Measurements from ENCODE around the gene RFK.
"Not testable (repeated sequence)": the region's sequence is repeated elsewhere in the genome, so short reads cannot be mapped to it uniquely, and the experiment has no call there.

RFK gene

DNA sequence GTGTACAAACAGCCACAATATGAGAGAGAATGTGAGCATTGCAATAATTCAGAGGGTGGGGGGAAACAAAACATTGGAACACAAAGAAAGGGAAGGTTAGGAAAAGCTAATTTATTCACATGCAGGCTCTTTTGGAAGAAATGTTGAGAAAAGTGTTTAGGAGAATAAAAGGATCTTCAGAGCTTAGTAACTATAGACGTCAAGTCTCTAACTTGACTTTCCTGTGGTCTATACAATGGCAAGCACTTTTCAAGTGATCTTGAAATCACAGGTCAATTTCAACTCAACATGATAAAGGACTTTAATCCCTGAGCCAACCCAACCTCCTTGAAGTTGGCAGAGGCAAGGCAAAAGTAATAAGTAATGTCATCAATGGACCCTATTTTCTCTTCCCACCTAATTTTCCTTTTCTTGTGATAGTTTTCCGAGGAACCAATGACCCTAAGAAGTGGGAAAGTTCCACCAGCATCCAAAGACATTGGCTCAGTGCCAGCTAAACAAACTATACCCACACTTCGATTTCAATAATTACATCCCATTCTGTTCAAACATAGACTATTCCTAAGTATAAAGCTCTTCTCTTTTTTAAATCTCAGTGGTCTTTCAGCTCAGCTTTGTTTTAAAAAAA, 23.7 kb downstream of the RFK start:
- DNase-seq: no peak

DNA sequence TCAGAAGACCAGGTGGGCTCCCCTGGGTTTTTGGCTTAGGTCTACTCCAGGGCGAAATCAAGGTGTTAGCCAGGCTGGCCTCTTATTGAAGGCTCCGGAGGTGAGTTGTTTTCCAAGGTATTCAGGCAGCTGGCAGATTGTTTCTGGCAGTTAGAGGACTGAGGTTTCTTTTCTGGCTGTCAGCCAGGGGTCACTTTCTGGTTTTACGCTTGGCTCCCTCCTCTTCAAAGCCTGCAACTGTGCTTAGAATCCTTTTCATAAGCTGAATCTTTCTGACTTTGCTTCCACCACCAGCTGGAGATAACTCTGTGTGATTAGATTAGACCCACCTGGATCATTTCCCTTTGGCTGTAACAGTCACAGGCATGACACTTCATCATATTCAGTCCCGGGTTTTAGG, 24.6 kb downstream of the RFK start:
- peak; percentile 27 for DNase-seq

DNA sequence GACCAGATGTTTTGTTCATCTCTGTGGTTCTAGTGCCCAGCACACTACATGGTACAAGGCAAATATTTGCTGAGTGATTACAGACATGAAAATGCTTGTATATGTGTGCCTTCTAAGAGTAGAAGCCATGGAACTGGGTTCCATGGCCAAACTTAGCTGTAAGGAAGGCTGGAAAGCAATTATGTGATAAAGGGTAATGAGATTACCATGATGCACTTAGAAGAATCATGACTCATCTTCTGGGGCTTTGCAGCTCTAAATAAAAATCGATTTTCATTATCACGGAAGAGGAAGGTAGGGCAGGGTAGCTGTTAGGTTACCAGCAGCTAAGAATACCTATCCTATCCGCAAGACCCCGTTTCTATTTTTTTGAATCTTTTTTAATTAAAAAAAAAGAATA, 28.0 kb downstream of the RFK start:
- DNase-seq: no peak

DNA sequence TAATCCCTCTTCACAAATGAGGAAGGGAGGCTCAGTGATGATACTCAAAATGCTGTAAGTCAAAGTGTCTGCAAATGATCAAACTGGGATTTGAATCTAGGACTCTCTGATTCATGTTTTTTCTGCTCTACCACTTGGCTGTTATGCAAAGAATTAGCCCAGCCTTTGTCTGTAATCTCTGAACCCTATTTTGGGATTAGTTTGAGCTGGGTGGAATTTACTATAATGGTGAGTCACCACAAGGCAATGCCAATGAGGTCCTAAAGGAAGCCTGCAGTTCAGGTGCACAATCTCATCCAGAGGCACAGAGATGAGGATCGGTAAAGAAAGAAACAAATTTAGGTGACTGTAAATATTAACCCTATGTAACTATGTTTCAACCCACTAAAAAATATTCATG, 29.2 kb downstream of the RFK start:
- peak; percentile 45 for DNase-seq

DNA sequence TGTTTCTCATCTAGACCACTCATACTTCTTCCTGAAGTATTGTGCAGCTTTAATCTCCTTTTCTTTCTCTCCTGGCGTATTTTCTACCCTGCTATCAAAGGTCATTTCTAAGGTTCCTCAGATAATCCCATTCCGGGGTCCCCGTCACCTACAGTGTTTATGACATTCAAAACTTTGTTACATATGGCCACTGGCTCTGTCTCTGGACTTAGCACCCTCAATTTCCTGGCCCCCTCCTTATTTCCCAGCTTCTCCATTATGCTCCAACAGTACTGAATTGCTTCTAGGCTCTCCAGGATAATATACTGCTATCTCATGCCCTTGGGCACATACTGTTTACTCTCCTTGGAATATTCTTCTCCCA, 31.2 kb downstream of the RFK start:
- DNase-seq: no peak

DNA sequence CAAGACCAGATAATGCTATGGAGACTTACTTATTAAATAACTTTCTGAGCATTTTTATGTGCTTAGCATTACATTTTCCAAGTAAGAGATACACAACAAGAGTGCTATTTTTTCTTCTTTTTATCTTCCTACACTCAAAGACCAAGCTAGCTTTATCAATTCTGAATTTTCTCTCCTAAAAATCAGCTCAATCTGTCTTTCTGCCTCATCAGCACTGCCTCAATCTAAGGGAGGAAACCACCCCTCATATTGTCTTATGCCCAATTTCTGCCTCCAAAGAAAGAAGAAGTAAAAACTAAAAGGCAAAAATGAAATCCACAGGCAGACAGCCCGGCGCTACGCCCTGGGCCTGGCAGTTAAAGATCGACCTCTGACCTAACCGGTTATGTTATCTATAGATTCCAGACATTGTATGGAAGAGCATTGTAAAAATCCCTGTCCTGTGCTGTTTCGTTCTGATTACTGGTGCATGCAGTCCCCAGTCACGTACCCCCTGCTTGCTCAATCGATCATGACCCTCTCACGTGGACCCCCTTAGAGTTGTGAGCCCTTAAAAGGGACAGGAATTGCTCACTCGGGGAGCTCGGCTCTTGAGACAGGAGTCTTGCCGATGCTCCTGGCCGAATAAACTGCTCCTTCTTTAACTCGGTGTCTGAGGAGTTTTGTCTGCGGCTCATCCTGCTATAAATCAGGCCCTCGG, 31.7 kb downstream of the RFK start:
- not testable (repeated sequence) for DNase-seq

DNA sequence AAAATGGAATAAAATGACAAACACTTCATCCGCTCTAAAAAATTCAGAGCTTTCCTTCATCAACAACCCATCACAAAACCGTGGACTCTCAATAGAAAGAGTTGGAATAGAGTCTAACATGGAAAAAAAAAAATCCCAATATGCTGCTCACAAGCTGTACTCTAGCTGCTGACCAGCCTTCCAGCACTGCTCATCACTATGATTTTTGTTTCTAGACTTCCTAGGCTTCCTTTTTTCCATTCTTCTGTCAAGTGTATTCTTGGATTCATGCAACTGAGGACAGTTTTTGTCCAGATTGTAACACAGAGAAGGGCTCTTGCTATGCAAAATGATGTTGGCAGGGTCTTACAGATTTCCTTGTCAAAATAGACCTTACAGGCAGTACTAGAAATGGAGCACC, 34.5 kb downstream of the RFK start:
- DNase-seq: no peak

DNA sequence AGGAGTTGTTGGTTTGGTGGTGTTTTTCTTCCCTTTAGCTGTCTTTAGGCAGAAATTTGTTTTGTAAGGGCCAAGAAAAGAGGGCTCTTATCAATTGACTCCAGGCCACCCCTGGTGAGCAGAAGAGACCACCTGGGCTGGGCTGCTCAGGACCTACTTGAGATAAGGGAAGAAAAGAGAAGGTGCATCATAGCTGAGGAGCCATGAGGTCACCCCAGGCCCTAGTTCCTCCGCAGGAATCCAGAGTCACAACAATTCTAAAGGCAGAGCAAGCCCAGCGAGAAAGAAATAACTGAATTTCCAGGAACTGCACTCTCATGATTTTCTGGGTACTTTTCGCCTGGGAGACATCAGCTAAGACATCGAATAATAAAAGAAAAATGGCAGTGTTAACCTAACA, 34.9 kb downstream of the RFK start:
- no peak for DNase-seq

DNA sequence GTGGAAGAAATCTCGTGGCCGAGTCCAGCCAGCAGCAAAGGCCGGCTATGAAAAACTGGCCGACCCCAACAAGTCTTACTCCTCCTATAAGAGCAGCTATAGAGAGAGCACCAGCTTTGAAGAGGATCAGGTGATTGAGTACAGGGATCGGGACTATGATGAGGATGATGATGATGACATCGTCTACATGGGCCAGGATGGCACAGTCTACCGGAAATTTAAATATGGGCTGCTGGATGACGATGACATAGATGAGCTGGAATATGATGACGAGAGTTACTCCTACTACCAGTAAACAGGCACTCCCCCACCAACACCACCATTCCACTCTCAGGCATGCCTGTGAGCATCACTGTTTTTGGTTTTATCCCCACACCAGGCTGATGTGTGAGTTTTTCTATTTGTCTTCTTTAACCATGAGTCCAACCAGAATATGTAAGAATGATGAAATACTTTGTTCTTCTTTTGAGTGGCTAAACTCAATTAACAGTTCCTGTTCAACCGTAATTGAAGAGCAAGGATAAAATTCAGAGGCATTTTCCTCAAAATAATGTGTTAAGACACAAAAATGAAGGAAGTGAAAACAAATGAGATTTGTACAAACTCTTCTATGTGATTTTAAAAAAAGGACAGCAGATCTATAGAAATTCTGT, 35.5 kb downstream of the RFK start:
- no peak for DNase-seq

DNA sequence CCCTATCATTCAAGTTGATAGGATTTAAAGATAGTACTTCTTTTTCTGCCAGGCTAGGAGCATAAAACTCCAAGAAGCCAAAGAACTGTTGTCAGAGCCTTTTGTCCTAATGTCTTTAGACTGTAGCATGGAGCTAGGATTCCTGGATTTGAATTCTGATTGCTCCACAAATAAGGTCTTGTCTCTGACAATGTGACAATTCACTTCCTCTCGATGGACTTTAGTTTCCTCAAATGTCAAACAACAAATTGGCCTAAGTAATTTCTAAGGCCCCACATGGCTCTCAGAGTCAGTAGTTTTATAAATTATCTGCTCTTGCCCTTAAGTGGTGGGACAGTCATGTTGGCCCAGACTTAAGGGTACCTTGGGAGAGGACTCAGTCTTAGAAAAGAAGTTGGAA, 36.7 kb downstream of the RFK start:
- DNase-seq: no peak

DNA sequence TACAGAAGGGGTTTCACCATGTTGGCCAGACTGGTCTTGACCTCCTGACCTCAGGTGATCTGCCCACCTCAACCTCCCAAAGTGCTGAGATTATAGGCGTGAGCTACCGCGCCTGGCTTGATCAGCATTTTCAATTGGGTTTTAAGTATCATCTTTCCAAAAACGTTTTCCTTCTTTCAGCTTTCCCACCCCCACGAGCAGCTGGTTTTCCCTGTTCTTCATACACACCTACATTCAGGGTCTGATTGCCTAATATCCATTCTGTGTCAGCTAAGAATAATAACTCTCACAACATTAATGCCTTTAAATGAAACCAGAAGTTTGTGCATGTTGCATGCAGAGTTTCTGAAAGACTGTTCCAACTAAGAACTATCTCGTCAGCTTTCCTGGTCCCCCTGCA, 38.3 kb downstream of the RFK start:
- DNase-seq: no peak

DNA sequence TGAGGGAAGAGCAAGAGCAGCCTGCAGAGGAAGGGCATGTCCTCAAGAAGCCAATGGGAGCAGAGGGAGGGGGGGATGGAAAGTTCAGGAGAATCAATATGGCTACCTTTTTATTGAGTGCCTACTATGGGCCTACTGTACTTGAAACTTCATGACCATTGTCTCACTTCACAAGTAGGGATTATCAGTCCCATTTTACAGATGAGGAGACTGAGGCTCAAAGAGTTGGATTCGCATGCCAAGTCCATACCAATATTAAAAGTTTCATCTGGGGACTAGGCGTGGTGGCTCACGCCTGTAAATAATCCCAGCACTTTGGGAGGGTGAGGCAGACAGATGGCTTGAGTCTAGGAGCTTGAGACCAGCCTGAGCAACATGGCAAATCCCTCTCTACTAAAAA, 40.0 kb downstream of the RFK start:
- DNase-seq: no peak

DNA sequence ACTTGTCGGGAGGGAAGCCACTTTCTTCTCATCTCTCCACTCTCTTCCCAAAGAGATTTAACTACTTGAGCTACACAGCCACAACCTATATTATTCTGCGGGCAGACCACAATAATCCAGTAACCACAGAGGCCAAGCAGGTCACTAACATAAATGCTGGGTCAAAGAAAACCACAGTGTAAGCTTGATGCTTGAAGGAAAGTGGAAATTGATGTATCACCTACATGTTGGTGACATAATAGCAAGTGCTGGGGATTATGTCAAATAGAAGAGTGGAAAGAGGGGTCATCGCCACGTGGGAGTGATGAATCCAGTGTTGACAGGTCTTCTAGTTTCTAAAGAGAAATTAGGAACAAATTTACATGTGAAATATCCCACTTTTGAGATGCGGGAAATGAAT, 40.9 kb downstream of the RFK start:
- no peak for DNase-seq

DNA sequence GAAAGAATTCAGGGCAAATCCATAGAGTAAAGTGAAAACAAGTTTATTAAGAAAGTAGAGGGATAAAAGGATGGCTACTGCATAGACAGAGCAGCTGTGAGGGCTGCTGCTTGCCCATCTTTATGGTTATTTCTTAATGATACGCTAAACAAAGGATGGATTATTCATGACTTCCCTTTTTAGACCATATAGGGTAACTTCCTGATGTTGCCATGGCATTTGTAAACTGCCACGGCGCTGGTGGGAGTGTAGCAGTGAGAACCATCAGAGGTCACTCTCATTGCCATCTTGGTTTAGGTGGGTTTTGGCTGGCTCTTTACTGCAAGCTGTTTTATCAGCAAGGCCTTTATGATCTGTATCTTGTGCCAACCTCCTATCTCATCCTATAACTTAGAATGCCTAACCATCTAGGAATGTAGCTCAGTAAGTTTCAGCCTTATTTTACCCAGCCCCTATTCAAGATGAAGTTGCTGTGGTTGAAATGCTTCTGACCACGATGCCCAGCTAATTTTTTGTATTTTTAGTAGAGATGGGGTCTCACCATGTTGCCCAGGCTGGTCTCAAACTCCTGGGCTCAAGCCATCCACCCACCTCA, 42.1 kb downstream of the RFK start:
- no peak for DNase-seq

DNA sequence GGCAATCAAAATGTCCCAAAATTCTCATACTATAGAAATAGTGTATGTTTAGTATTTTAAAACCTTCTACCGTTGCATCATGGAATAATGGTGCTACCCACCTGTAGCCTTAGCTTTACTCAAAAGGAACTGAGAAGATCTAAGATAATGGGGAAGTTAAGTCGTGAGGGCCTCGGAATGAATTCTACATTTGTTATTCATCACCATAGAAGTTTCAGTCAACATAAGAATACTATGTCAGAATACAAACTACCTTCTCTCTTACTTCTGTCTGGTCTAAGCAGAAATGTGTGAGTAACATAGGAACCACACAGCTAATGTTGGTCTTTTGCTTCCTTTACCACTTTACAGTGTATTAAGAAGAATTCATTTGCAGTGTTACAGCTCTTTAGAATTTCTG, 43.2 kb downstream of the RFK start:
- DNase-seq: no peak

DNA sequence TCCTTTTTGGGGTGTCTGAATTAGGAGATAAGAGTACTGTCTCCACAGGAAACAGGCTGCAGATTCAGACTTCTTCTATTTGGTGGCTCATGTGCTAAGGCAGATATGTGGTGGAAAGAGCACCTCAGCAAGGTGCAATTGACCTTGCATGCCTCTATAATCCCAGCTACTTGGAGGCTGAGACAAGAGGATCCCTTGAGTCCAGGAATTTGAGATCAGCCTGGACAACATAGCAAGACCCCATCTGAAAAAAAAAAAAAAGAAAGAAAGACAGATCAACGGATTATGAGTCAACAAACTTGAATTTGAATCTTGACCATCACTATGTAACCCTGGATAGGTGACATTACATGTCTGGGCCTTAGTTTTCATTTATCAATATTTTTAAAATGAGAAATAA, 44.4 kb downstream of the RFK start:
- DNase-seq: no peak

DNA sequence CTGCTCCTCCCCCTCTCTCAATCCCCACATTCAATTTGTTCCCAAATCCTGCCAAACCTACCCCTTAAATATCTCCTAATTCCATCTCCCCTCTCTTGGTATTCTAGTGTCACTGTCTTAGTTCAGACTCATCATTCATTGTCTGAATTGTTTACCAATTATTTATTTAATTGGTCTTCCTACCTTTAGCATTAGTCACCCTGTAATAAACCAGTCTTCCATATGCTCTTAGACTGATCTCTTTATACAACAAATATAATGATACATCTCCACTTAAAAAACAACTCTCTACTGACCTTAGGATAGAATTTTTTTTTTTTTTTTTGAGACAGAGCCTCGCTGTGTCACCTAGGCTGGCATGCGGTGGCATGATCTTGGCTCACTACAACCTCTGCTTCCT, 51.4 kb downstream of the RFK start:
- DNase-seq: no peak

DNA sequence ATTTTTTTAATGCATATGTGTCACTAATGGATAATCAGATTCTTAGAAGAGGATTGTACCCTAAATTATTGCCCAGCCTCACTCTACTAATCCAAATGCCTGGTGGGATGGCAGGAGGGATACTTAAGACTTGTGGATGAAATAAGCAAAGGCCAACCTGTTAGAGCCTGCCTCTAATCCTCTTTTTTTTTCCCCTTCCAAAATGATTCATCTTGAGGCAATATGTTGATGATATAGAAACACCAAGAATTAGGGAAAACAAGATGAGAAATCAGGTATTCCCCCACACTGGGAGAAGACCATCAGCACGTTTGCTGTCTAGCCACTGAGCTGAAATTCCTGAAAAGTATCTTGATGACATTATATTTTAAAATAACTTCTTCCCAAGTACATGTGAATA, 52.0 kb downstream of the RFK start:
- no peak for DNase-seq

DNA sequence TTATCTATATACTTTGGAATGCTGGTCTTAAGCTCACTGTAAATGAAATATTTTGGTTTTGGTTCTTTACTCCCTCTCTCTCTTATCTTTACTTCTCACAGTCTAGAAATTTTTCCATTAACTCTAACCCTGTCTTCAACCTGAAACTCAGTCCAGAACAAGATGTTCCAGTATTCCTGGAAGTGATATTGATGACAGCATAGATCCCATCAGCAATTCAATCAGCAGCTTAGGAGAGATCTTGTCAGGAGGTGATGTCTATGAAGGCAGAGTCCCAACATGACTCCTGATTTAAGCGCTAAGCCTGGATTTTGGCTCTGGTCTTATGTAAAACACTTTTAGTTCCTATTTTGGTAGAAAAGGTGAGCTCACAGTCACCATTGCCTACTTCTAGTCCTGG, 52.6 kb downstream of the RFK start:
- DNase-seq: no peak

DNA sequence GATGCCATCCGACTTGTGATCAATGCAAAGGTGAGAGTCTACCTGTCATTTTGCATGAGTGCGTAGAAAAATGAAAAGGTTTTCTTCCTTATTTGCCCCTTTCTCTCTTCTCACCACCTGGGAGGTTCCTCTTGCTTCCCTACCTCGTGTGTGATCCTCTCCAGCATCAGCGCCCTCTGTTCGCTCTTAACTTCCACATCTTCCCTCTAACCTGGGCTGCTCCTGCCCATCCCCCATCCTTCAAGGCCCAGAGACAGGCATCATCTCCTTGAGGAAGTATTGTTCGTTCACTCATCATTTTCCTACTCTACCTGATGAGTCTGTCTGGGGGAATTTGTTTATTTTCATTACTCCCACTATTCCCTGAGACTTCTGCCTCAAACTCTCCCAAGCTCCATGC, 55.8 kb downstream of the RFK start:
- DNase-seq: no peak

DNA sequence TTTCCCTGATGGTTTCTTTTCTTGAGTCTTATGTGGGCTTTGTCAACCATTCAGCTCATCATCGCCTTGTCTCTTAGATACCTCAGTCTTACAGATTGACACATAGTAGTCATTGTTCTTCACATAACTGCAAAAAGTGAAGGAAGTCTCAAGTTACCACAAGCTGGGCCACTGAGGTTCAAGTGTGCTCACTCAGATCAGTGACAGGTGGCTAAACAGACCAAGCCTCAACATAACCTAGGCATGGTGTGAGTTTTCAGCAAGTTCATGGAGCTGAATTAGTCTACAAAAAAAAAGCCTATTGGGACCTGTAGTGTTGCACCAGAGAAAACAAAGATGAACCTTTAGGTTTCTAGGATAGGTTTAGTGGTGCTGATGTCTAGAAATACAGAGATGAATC, 58.2 kb downstream of the RFK start:
- no peak for DNase-seq

All from fibroblast of skin of abdomen (primary cell).